ENCODE results near the gene HDAC4.

The HDAC4 gene

GRCh38 chr2:239368906-239369552 is 31.8 kb downstream of the HDAC4 start:
- DNase-seq (ENCODE audit: low spot score): no peak

- no peak for DNase-seq (ENCODE audit: low spot score)
Measured at GRCh38 chr2:239368321-239368720, 32.5 kb downstream of the HDAC4 start.

GRCh38 chr2:239366740-239367139 is 34.1 kb downstream of the HDAC4 start:
- no peak for DNase-seq (ENCODE audit: low spot score)

GRCh38 chr2:239365782-239366435 is 34.9 kb downstream of the HDAC4 start:
- no peak for DNase-seq (ENCODE audit: low spot score)

GRCh38 chr2:239365071-239365781 is 35.6 kb downstream of the HDAC4 start:
- no peak for DNase-seq (ENCODE audit: low spot score)

- DNase-seq (ENCODE audit: low spot score): no peak
Measured at GRCh38 chr2:239363946-239364637, 36.7 kb downstream of the HDAC4 start.

GRCh38 chr2:239362507-239362906 is 38.3 kb downstream of the HDAC4 start:
- DNase-seq (ENCODE audit: low spot score): no peak

- peak; percentile 54 for DNase-seq (ENCODE audit: low spot score)
Measured at GRCh38 chr2:239361311-239361642, 39.5 kb downstream of the HDAC4 start.

- DNase-seq (ENCODE audit: low spot score): no peak
Measured at GRCh38 chr2:239360421-239361310, 40.2 kb downstream of the HDAC4 start.

GRCh38 chr2:239360008-239360407 is 40.8 kb downstream of the HDAC4 start:
- no peak for DNase-seq (ENCODE audit: low spot score)

- peak; percentile 39 for DNase-seq (ENCODE audit: low spot score)
Measured at GRCh38 chr2:239359196-239359912, 41.5 kb downstream of the HDAC4 start.

- peak; percentile 73 for DNase-seq (ENCODE audit: low spot score)
Measured at GRCh38 chr2:239358062-239358754, 42.6 kb downstream of the HDAC4 start.

GRCh38 chr2:239355724-239356123 is 45.1 kb downstream of the HDAC4 start:
- DNase-seq (ENCODE audit: low spot score): no peak

GRCh38 chr2:239355139-239355538 is 45.7 kb downstream of the HDAC4 start:
- DNase-seq (ENCODE audit: low spot score): peak; percentile 31

- no peak for DNase-seq (ENCODE audit: low spot score)
Measured at GRCh38 chr2:239354791-239355136, 46.1 kb downstream of the HDAC4 start.

- DNase-seq (ENCODE audit: low spot score): no peak
Measured at GRCh38 chr2:239354132-239354790, 46.6 kb downstream of the HDAC4 start.

- no peak for DNase-seq (ENCODE audit: low spot score)
Measured at GRCh38 chr2:239353692-239354091, 47.1 kb downstream of the HDAC4 start.

- no peak for DNase-seq (ENCODE audit: low spot score)
Measured at GRCh38 chr2:239351687-239352086, 49.1 kb downstream of the HDAC4 start.

GRCh38 chr2:239349453-239350135 is 51.2 kb downstream of the HDAC4 start:
- no peak for DNase-seq (ENCODE audit: low spot score)
